Endothelial cell of umbilical vein (primary cell): ENCODE measurements around the gene CREG2. TPM values are rescaled to one million over a fixed set of nuclear protein-coding genes. Genes with fewer than 3 reads are reported as not detected.

ENCODE experiments used
- BruUV-seq: library from RNA; stranded (reverse); fragments of 400-500 nt; replicated peaks from 2 replicates; lab custom pipeline; 2021; lab: Mats Ljungman, UMichigan
- CTCF ChIA-PET: fragments of 300-600, 350-600 bp; sonication (Branson Sonifier 250); formaldehyde crosslinking; loops from one replicate; lab custom pipeline; 2021; ENCODE audit warnings: antibody characterized with exemption, inconsistent platforms; lab: Charles Lee
- POLR2A ChIA-PET: fragments of 300-600, 350-600 bp; sonication (Branson Sonifier 250); formaldehyde crosslinking; loops from one replicate; lab custom pipeline; 2021; ENCODE audit warnings: antibody characterized with exemption, inconsistent platforms; lab: Charles Lee
- DNase-seq: peaks from one replicate; pipeline ENCODE4 v3.0.0-alpha.2; 2011; ENCODE audit warnings: low read depth, low spot score
- FAIRE-seq: peaks from 2 replicates; lab custom pipeline; 2011; peaks lifted over from hg19 to GRCh38; lab: Jason Lieb, UNC
- H2AFZ ChIP-seq: 2 replicates; pipeline ENCODE4 v1.6.0; 2012; ENCODE audit warnings: low read depth, low read length, control low read depth, inconsistent platforms
- H3K27ac ChIP-seq: 2 replicates; pipeline ENCODE4 v1.5.1; 2011; ENCODE audit warnings: low read depth, mild to moderate bottlenecking, control low read depth, low read length, moderate library complexity; ENCODE audit not compliant: insufficient read depth
- H3K27me3 ChIP-seq, 2 experiments: 2 replicates each; pipeline versions ENCODE4 v1.6.0 to v1.6.1; 2011; ENCODE audit warnings: low read length in 2 of 2, mixed read lengths in 1 of 2; ENCODE audit not compliant: control insufficient read depth in 2 of 2, insufficient read depth in 2 of 2
- H3K36me3 ChIP-seq, 2 experiments: 2 replicates in 1 of 2; 3 replicates in 1 of 2; pipeline ENCODE4 v1.5.1; 2011; ENCODE audit warnings: low read length in 2 of 2, mild to moderate bottlenecking in 1 of 2, moderate library complexity in 1 of 2; ENCODE audit not compliant: control insufficient read depth in 2 of 2, insufficient read depth in 2 of 2; ENCODE audit errors: extremely low read depth in 1 of 2
- H3K4me1 ChIP-seq: 3 replicates; pipeline ENCODE4 v1.5.1; 2011; ENCODE audit warnings: mild to moderate bottlenecking, low read length; ENCODE audit not compliant: control insufficient read depth, insufficient read depth; ENCODE audit errors: extremely low read depth
- H3K4me2 ChIP-seq: 2 replicates; pipeline ENCODE4 v1.6.1; 2011; ENCODE audit warnings: low read length, control low read depth, mixed read lengths; ENCODE audit not compliant: insufficient read depth
- H3K4me3 ChIP-seq, 3 experiments: fragments of 200-600 bp in 1 of 3; sonication (generic), shearing (Covaris generic) in 1 of 3; replicated peaks in 1 of 3; 2 replicates each; pipeline ENCODE4 v1.5.1; 2011 to 2016; ENCODE audit warnings: control low read depth in 3 of 3, low read length in 3 of 3, mild to moderate bottlenecking in 2 of 3, inconsistent platforms in 1 of 3, low read depth in 1 of 3, moderate library complexity in 1 of 3; ENCODE audit not compliant: insufficient read depth in 1 of 3
- H3K79me2 ChIP-seq: 2 replicates; pipeline ENCODE4 v1.6.0; 2012; ENCODE audit warnings: low read length, inconsistent platforms; ENCODE audit not compliant: control insufficient read depth, insufficient read depth
- H3K9ac ChIP-seq: replicated peaks from 2 replicates; pipeline ENCODE3; 2011; ENCODE audit warnings: low read length, control low read depth; ENCODE audit not compliant: insufficient read depth; ENCODE audit errors: extremely low read depth
- H3K9me1 ChIP-seq: replicated peaks from 3 replicates; pipeline ENCODE4 v1.6.0; 2011; ENCODE audit warnings: mild to moderate bottlenecking, low read length; ENCODE audit not compliant: control insufficient read depth, insufficient read depth; ENCODE audit errors: extremely low read depth
- H3K9me3 ChIP-seq: replicated peaks from 2 replicates; pipeline ENCODE4 v1.5.1; 2012; ENCODE audit warnings: low read length, inconsistent platforms; ENCODE audit not compliant: control insufficient read depth, insufficient read depth
- H4K20me1 ChIP-seq: replicated peaks from 2 replicates; pipeline ENCODE3; 2011; ENCODE audit warnings: mild to moderate bottlenecking, low read length; ENCODE audit not compliant: control insufficient read depth, insufficient read depth; ENCODE audit errors: extremely low read depth
- CTCF ChIP-seq, 2 donors: IDR thresholded peaks; 1 replicate in 1 of 2; 2 replicates in 1 of 2; pipeline ENCODE4 v1.5.1; 2011; ENCODE audit warnings: low read length in 2 of 2, mild to moderate bottlenecking in 2 of 2, moderate library complexity in 2 of 2, control low read depth in 1 of 2, inconsistent platforms in 1 of 2, low read depth in 1 of 2; ENCODE audit not compliant: insufficient read depth in 1 of 2; ENCODE audit errors: extremely low read depth in 1 of 2
- EZH2 ChIP-seq: IDR thresholded peaks from 2 replicates; pipeline ENCODE4 v1.6.1; 2012; ENCODE audit warnings: borderline replicate concordance, low read depth, mild to moderate bottlenecking, moderate library complexity, low read length, inconsistent platforms; ENCODE audit not compliant: severe bottlenecking
- FOS ChIP-seq: IDR thresholded peaks from 2 replicates; pipeline ENCODE4 v1.6.1; 2011; ENCODE audit warnings: mild to moderate bottlenecking, low read length, moderate library complexity, borderline replicate concordance; ENCODE audit not compliant: insufficient read depth
- GATA2 ChIP-seq: IDR thresholded peaks from 2 replicates; pipeline ENCODE4 v1.7.0; 2011; ENCODE audit warnings: low read depth, mild to moderate bottlenecking, moderate library complexity, mixed read lengths, low read length; ENCODE audit not compliant: insufficient read length, insufficient read depth
- JUN ChIP-seq: IDR thresholded peaks from 2 replicates; pipeline ENCODE4 v1.6.1; 2011; ENCODE audit warnings: borderline replicate concordance, low read depth; ENCODE audit not compliant: insufficient read length, insufficient read depth
- MYC ChIP-seq: IDR thresholded peaks from one replicate; pipeline ENCODE4 v1.6.1; 2011; ENCODE audit warnings: mild to moderate bottlenecking, low read depth, low read length
- POLR2A ChIP-seq: IDR thresholded peaks from 2 replicates; pipeline ENCODE4 v1.6.1; 2012; ENCODE audit warnings: low read depth, mild to moderate bottlenecking, control low read depth, low read length
- POLR2AphosphoS5 ChIP-seq: IDR thresholded peaks from 2 replicates; pipeline ENCODE4 v1.6.1; 2012; ENCODE audit warnings: low read depth, mild to moderate bottlenecking, control low read depth, low read length, moderate library complexity; ENCODE audit not compliant: insufficient read depth
- dilution Hi-C: fragments of 300-500 bp; cut with MboI; formaldehyde crosslinking; loops from one replicate; pipeline ENCODE4 v1.15.0; 2019; ENCODE audit warnings: low sequenced_read_pairs; ENCODE audit not compliant: extremely low pct_ligation_motif_present
- intact Hi-C: fragments of 100-400 bp; cut with micrococcal nuclease; formaldehyde crosslinking; loops from one replicate; pipeline ENCODE4 v1.10.0; 2022
- polyA plus RNA-seq, 4 experiments: library from polyadenylated mRNA; depleted of rRNA in 3 of 4; stranded (reverse) in 3 of 4; unstranded in 1 of 4; fragments of >200 nt; gene quantifications; 2 replicates each; pipeline versions ENCODE4 v1.2.1 to v1.2.3, GENCODE V29; 2011 to 2012; ENCODE audit warnings: missing spikeins in 1 of 4
- total RNA-seq: library from RNA; stranded (reverse); gene quantifications from 2 replicates; pipeline ENCODE4 v1.2.3, GENCODE V29; 2021
- TF ChIP-seq, protein P1 (sequence below): IDR thresholded peaks from 2 replicates; pipeline ENCODE4 v1.6.1; 2011; ENCODE audit not compliant: insufficient read depth, insufficient read length

Gene CREG2
- total and polyA plus RNA-seq, 2 donors (not counting 3 experiments of a cell fraction or from before 2014, with no cell fraction given) = 0.48 to 2.0 TPM

DNA sequence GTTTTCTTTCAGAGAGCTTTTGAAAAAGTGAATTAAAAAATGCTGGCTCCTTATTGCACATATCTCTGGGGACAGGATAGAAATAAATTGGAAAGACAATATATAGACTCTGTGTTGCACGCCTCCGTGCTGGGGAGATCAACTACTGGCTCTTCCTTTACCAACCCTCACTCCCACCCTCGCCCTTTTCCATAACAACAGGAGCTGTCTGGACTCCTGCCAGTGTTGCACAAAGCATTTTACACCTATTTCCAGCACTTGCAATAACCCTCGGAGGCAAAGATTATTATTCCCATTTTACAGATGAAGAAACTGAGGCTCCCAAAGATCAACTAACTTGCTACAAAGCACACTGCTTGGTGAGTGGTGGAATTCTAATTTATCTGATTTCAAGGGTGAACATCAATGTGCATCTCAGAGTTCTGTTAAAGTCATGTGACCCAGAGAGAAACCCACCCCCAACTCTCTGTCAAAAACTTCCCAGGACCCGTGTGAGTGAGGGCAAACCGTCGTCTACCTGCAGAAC, 4.2 kb downstream of the CREG2 start:
- no TSS peak for BruUV-seq
- H3K27ac ChIP-seq = peak overlapping the region; percentile 38
- H3K9me3 ChIP-seq = no peaks in the 10 kb centered on the region
- H3K36me3 ChIP-seq = no peaks in the 10 kb centered on the region
- no peaks in the 10 kb centered on the region for H4K20me1 ChIP-seq
- H3K79me2 ChIP-seq = no peaks in the 10 kb centered on the region
- intact Hi-C loops (no loop called here), dilution Hi-C loops (no loop called here)
- no peaks in the 10 kb centered on the region for H3K9me1 ChIP-seq
- H3K9ac ChIP-seq = no peak overlapping the region
- no peak overlapping the region for H3K4me2 ChIP-seq
- no peak for FAIRE-seq
- peaks cover 19% of the 10 kb centered on the region for H3K4me1 ChIP-seq
- H3K4me3 ChIP-seq = no peak overlapping the region
- ChIA-PET CTCF (interaction anchor here (0.7 to 6.3 kb wide), 3 partner anchors 20 to 41 kb away, joined by 3 to 41 read pairs (median 6); no protein-coding TSS in a partner anchor), POLR2A (no interaction called here)
- H2AFZ ChIP-seq = no peak overlapping the region
- peaks cover 30 to 34% of the 10 kb centered on the region in 2 experiments for H3K27me3 ChIP-seq
- no peak for DNase-seq
- no peak for TF ChIP-seq GATA2
- no peak for TF ChIP-seq POLR2AphosphoS5
- TF ChIP-seq, protein P1, sequence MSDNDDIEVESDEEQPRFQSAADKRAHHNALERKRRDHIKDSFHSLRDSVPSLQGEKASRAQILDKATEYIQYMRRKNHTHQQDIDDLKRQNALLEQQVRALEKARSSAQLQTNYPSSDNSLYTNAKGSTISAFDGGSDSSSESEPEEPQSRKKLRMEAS = no peak
- no peak for TF ChIP-seq JUN
- TF ChIP-seq EZH2 = no peak
- no peak for TF ChIP-seq MYC
- TF ChIP-seq FOS = no peak
- TF ChIP-seq CTCF (IDR thresholded peaks at IDR 0.05; ENCODE audit: extremely low read depth in 1 of 2, insufficient read depth in 1 of 2, low read depth in 1 of 2, low read length in 2 of 2) = no peak
- TF ChIP-seq POLR2A = no peak
